ENCODE data around the gene BEND7. TPM values are rescaled to one million over a fixed set of nuclear protein-coding genes. Genes with fewer than 3 reads are reported as not detected.

BEND7 gene
- polyA plus RNA-seq, 1 of the 3 experiments (the other 2 are of a cell fraction) = 9.2 TPM

DNA sequence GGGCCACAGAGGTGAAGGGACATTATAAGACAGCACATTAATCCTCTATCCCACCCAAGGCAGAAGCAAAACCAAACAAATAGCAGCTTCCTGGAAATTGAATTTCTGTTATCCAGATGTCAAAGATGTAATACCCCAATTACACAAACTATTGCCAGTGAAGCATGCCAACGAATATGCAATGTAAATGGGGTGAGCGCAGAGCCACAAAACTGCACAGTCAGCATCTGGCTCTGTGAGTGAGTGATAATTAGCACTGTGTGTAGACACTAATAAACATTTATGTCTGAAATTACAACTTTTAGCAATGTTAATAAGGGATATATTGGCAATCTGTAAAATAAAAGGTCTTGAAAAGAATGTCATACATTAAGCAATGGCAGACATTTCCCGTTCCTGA is 3.2 kb downstream of the BEND7 start:
- no peaks in the 10 kb centered on the region for H3K9me2 ChIP-seq
- TF ChIP-seq EP300 (IDR thresholded peaks at IDR 0.05; ENCODE audit: borderline replicate concordance in 1 of 2, low read depth in 1 of 2, low read length in 1 of 2) = no peak
- TF ChIP-seq FOXM1 (IDR thresholded peaks at IDR 0.05; ENCODE audit: low read depth) = no peak
- no peak for TF ChIP-seq MXI1 (IDR thresholded peaks at IDR 0.05; ENCODE audit: low read depth, low read length)
- ChIA-PET CTCF (interaction anchor here (1.5 to 2.9 kb wide), 4 partner anchors 10 to 153 kb away, joined by 4 to 17 read pairs (median 6); partner anchors contain the start of gene PRPF18), POLR2A (no interaction called here)
- no peaks in the 10 kb centered on the region for H3K9me3 ChIP-seq
- H3K36me3 ChIP-seq (replicated peaks in 1 of 2; ENCODE audit: control insufficient read depth in 1 of 2, insufficient read depth in 2 of 2, low read length in 1 of 2) = peaks cover 0 to 11% of the 10 kb centered on the region in 2 experiments
- no peaks in the 10 kb centered on the region for H3K27me3 ChIP-seq (ENCODE audit: insufficient read depth)
- H3K9ac ChIP-seq = no peak overlapping the region
- peaks cover 39% of the 10 kb centered on the region; the same call in 1 of the 2 replicates for H3K79me2 ChIP-seq (ENCODE audit: insufficient read depth)
- H4K20me1 ChIP-seq (ENCODE audit: insufficient read depth) = no peaks in the 10 kb centered on the region
- DNase-seq = peak; percentile 23
- 84% methylated on average over 3 of the region's 3 CpGs for WGBS (ENCODE audit: low lambda C conversion rate)
- no peak overlapping the region for H2AFZ ChIP-seq (ENCODE audit: low read depth)
- H3K27ac ChIP-seq (ENCODE audit: low read depth in 2 of 2, low read length in 1 of 2) = no peak overlapping the region
- H3F3A ChIP-seq (replicated peaks; ENCODE audit: insufficient read depth) = peaks cover 13% of the 10 kb centered on the region
- H3K4me2 ChIP-seq = no peak overlapping the region
- peaks cover 6 to 15% of the 10 kb centered on the region in 2 experiments; a peak in 3 of 4 replicates for H3K4me1 ChIP-seq (ENCODE audit: control insufficient read depth in 1 of 2, insufficient read depth in 2 of 2, low read depth in 1 of 2, low read length in 1 of 2)
- H3K4me3 ChIP-seq (ENCODE audit: low read depth in 2 of 2, low read length in 1 of 2) = no peak overlapping the region

DNA sequence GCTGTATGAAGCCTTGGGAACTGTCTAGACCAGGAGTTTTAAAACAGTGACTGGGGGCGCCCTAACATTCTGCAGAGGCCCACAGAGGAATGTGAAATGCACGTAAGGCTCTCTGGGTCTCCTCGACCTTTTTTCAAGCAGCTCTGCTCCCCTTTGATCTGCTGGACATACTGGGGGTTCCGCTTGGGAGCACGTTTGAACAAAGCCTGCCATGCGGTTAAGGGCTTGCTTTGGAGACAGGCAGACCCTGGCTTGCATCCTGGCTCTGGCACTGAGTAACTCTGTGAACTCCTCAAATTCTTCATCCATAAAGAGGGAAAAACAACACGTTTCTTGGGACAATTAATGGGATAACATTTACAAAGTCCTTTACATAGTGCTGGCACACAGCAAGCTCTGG is 7.8 kb downstream of the BEND7 start:
- WGBS (ENCODE audit: low lambda C conversion rate) = 97% methylated on average over 7 of the region's 7 CpGs
- CTCF ChIA-PET = interaction anchor here (1.5 to 3.1 kb wide), 2 partner anchors 16 to 81 kb away, joined by 3 to 12 read pairs; no protein-coding TSS in a partner anchor
- H3K4me3 ChIP-seq (ENCODE audit: low read depth in 2 of 2, low read length in 1 of 2) = no peak overlapping the region

More for the DNA sequence above, 7.8 kb downstream of the BEND7 start:
- Histone ChIP-seq H3K9me3 (no peaks in the 10 kb centered on the region), H3F3A (replicated peaks; ENCODE audit: insufficient read depth) (no peaks in the 10 kb centered on the region), H3K9ac (no peak overlapping the region), H3K9me2 (no peaks in the 10 kb centered on the region), H3K79me2 (ENCODE audit: insufficient read depth) (peaks cover 37% of the 10 kb centered on the region; the same call in 1 of the 2 replicates), H3K4me1 (ENCODE audit: control insufficient read depth in 1 of 2, insufficient read depth in 2 of 2, low read depth in 1 of 2, low read length in 1 of 2) (peaks cover 0 to 10% of the 10 kb centered on the region in 2 experiments; a peak in 2 of 4 replicates), H3K27ac (ENCODE audit: low read depth in 2 of 2, low read length in 1 of 2) (no peak overlapping the region), H2AFZ (ENCODE audit: low read depth) (no peak overlapping the region), H4K20me1 (ENCODE audit: insufficient read depth) (no peaks in the 10 kb centered on the region), H3K27me3 (ENCODE audit: insufficient read depth) (no peaks in the 10 kb centered on the region), H3K4me2 (no peak overlapping the region), H3K36me3 (replicated peaks in 1 of 2; ENCODE audit: control insufficient read depth in 1 of 2, insufficient read depth in 2 of 2, low read length in 1 of 2) (peaks cover 5 to 18% of the 10 kb centered on the region in 2 experiments)
- DNase-seq = no peak
- TF ChIP-seq, protein P1, sequence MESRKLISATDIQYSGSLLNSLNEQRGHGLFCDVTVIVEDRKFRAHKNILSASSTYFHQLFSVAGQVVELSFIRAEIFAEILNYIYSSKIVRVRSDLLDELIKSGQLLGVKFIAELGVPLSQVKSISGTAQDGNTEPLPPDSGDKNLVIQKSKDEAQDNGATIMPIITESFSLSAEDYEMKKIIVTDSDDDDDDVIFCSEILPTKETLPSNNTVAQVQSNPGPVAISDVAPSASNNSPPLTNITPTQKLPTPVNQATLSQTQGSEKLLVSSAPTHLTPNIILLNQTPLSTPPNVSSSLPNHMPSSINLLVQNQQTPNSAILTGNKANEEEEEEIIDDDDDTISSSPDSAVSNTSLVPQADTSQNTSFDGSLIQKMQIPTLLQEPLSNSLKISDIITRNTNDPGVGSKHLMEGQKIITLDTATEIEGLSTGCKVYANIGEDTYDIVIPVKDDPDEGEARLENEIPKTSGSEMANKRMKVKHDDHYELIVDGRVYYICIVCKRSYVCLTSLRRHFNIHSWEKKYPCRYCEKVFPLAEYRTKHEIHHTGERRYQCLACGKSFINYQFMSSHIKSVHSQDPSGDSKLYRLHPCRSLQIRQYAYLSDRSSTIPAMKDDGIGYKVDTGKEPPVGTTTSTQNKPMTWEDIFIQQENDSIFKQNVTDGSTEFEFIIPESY (IDR thresholded peaks at IDR 0.05; ENCODE audit: borderline replicate concordance, low read depth) = no peak
- TF ChIP-seq RAD21 (IDR thresholded peaks at IDR 0.05; ENCODE audit: low read length) = no peak
- TF ChIP-seq FOXJ3 (CRISPR knock-in tag; IDR thresholded peaks at IDR 0.05) = no peak
- TF ChIP-seq GABPA (IDR thresholded peaks at IDR 0.05; ENCODE audit: low read depth) = no peak
- TF ChIP-seq TCF12 (IDR thresholded peaks at IDR 0.05) = no peak
- no peak for TF ChIP-seq EZH2phosphoT487 (IDR thresholded peaks at IDR 0.05; ENCODE audit: borderline replicate concordance, low read depth)
- TF ChIP-seq TAF1 (IDR thresholded peaks at IDR 0.05; ENCODE audit: borderline replicate concordance, low read depth, low read length) = no peak
- no peak for TF ChIP-seq CHD2 (IDR thresholded peaks at IDR 0.05; ENCODE audit: low read length, partially characterized antibody)
- TF ChIP-seq IRF3 (IDR thresholded peaks at IDR 0.05; ENCODE audit: low read depth, low read length) = no peak
- TF ChIP-seq PBX3 (IDR thresholded peaks at IDR 0.05) = no peak
- POLR2A ChIA-PET = no interaction called here
